ENCODE measurements around the gene OTOS. TPM values are rescaled to one million over a fixed set of nuclear protein-coding genes. Genes with fewer than 3 reads are reported as not detected.

Gene OTOS
- total and polyA plus RNA-seq, 3 experiments from 2014 or later: not detected

Other genes with a start within 250 kb of the OTOS start
- gene NDUFA10, start 115.3 kb downstream of the OTOS start, total RNA-seq: 100 to 1,000 TPM; 156 to 157 TPM
- 133 TPM for gene NDUFA10, start 115.3 kb downstream of the OTOS start, polyA plus RNA-seq
- gene OR6B2, start 110.2 kb downstream of the OTOS start, total RNA-seq: not detected
- gene OR6B2, start 110.2 kb downstream of the OTOS start, polyA plus RNA-seq: not detected
- not detected for gene OR6B3, start 87.1 kb downstream of the OTOS start, total RNA-seq
- gene OR6B3, start 87.1 kb downstream of the OTOS start, polyA plus RNA-seq: not detected
- 100 to 1,000 TPM; 186 to 189 TPM for gene COPS9, start 4.4 kb downstream of the OTOS start, total RNA-seq
- 331 TPM for gene COPS9, start 4.4 kb downstream of the OTOS start, polyA plus RNA-seq